ENCODE results near the gene CABP1. TPM values are rescaled to one million over a fixed set of nuclear protein-coding genes. Genes with fewer than 3 reads are reported as not detected.
"Not testable (repeated sequence)": the region's sequence is repeated elsewhere in the genome, so short reads cannot be mapped to it uniquely, and the experiment has no call there.

The CABP1 gene
- total RNA-seq, 1 donor from 2014 or later = 0.82 TPM

DNA sequence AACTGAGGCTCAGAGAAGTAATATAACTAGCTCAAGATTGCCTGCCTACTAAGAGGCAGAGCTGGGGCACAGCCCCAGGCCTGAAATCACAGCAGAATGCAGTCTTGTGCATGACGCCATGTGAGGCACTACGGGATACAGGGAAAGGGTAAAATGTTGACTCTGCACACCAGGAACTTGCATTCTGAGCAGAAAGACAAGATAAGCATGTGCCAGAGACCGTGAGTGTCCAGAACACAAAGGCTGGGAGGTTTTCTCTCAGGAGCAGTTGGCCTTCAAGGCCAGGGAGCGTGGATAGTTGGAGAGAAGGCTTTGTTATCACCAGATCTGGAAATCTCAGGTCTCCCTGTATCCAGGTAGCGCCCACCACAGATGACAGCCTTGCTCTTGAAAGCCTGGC is 23.3 kb downstream of the CABP1 start:
- DNase-seq (ENCODE audit: extremely low read depth, low read depth, low spot score) = no peak

DNA sequence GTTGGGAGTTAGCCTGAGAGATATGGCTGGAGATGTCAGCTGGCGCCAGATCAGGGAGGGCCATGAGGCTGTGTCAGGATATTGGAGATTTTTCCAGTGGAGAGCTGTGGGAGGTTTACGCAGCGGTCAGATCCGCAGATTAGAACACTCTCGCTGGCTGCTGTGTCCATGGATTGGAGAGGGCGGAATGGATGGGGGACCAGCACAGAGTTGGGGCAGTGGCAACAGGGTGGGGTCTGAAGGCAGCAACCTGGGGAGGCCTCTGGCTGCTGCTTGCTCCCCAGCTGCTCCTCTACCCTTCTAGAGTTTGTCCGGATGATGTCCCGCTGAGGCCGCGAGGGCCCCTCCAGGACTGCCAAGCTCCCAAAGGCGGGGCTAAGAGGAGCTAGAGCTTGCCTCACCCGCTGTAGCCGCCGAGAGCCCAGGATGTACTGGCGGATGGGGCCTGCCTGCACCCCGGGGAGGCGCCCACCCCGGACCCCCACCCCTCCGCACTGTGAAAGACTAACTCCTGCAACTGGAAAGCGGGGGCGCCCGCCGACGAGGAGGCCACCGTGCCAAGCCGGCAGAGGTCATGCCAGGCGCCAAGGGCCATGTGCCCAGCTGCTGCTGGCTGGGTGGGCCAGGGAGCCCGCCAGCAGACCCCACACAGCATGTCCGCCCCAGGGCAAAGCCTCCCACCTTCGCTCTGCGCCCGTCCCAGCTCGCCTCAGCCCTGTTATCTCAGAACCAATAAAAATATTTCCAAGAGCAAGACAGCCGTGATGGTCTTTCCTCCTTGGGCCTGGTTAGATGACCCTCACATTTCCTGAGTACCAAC is 26.4 kb downstream of the CABP1 start:
- no peak for DNase-seq (ENCODE audit: extremely low read depth, low read depth, low spot score)

DNA sequence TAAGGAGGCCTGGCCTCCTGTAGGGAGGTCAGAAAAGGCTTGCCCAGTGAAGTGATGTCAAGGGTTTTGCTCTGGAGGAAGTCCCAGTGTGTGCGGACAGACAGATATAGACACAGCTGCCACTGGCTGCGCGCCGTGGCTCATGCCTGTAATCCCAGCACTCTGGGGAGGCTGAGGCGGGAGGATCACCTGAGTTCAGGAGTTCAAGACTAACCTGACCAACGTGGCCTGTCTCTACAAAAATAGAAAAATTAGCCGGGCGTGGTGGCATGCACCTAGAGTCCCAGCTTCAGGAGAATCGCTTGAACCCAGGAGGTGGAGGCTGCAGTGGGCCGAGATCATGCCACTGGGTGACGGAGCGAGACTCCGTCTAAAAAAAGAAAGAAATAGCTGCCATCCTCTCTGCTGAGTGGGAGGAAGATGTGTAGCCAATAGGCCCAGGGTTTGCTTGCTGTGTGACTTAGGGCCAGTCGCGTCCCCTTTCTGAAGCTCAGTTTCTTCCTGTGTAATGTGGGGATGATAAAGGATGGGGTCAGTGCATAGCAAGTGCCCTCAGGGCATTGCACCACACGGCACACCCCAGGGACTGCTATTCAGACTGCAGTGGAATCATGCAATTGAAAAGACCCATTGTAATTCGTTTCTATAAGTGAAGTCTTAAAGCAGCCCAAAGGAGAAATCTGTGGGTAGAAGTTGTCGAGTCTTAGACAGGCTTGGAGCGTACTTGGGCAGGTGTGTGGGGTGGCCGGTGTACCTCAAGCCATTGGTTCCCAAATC is 27.9 kb downstream of the CABP1 start:
- DNase-seq (ENCODE audit: extremely low read depth, low read depth, low spot score) = no peak

DNA sequence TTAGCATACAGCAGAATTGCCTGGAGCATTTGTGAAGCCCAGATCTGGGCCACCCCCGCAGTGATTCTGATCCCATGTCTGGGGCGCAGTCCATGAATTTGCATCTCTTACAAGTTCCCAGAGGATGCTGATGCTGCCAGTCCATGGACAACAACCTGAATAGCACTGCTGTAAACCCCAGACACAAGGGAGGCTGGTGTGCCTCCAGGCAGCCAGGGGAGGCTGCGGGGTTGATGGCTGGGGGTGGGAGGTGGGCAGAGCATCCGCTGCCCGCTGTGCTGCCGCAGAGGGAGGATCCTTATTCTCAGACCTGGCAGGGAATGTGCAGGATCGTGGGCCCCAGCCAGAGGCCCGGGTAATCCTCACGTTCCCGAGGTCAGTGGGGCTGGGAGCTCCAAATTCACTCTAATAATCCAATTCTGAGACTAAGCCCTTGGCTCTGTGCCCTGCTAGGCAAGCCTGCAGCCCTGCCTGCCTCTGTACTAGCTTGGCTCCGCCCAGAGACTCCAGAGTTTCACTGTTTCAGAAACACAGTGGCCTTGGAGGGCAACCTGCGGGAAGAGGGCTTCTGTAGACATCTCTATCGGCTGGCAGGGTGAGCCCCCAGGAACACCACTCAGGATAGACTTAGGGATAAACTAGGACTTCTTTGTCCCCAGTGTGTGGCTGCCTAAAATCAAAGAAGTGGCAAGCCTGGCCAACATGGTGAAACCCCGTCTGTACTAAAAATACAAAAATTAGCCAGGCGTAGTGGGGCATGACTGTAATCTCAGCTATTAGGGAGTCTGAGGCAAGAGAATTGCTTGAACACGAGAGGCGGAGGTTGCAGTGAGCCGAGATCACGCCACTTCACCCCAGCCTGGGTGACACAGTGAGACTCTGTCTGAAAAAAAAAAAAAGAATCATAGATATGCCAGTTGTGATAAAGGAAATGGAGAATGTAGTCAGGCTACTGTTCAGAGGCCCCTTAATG is 28.7 kb downstream of the CABP1 start:
- DNase-seq (ENCODE audit: extremely low read depth, low read depth, low spot score) = no peak

DNA sequence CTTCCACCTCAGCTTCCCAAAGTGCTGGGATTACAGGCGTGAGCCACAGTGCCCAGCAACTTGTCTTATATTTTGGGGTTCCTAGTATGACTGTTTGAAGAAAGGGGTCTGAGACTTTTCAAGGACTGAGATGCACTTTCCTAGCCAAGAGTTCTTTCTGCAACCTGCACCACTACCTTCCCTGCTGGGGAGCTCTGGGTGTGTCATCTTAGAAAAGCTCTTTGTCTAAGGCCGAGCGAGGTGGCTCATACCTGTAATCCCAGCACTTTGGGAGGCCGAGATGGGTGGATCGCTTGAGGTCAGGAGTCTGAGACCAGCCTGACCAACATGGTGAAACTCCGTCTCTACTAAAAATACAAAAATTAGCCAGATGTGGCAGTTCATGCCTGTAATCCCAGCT is 29.8 kb downstream of the CABP1 start:
- DNase-seq (ENCODE audit: extremely low read depth, low read depth, low spot score) = not testable (repeated sequence)

DNA sequence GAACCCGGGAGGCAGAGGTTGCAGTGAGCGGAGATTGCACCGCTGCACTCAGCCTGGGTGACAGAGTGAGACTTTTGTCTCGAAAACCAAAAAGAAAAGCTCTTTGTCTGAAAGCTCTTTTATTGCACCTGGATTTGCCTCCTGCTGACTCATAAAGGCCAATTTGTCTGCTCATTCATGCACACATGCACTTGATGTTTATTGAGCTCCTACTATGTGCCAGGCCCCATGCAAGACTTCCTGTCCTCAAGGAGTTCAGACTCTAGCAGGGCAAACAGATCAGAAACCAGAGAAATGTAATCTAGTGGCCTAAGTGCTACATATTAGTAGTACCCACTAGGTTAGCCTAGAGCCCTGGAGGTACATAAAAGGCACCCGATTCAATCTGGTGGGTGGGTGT is 30.2 kb downstream of the CABP1 start:
- DNase-seq (ENCODE audit: extremely low read depth, low read depth, low spot score) = no peak

DNA sequence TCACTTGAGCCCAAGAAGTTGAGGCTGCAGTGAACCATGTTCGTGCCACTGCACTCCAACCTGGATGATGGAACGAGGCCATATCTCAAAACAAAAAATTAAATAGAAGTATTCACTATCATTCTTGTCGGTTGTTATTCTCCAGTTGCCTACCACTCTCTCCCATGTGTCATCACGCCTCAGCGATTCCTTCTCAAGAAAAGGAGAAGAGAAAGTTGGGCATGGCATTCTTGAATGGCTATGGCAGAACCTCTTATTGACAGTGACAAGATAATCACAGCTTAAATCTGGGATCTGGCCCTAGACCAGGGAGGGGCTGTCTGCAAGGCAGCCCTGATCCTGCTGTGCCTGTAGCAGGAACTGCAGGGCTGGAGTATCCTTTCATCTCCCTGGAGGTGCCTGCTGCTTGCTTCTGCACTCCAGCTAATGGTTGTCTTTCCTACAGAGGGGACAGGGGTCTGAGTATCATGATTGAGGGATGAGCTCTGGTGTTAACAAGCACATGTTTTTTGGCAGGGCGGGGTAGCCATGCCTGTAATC is 33.7 kb downstream of the CABP1 start:
- no peak for DNase-seq (ENCODE audit: extremely low read depth, low read depth, low spot score)

DNA sequence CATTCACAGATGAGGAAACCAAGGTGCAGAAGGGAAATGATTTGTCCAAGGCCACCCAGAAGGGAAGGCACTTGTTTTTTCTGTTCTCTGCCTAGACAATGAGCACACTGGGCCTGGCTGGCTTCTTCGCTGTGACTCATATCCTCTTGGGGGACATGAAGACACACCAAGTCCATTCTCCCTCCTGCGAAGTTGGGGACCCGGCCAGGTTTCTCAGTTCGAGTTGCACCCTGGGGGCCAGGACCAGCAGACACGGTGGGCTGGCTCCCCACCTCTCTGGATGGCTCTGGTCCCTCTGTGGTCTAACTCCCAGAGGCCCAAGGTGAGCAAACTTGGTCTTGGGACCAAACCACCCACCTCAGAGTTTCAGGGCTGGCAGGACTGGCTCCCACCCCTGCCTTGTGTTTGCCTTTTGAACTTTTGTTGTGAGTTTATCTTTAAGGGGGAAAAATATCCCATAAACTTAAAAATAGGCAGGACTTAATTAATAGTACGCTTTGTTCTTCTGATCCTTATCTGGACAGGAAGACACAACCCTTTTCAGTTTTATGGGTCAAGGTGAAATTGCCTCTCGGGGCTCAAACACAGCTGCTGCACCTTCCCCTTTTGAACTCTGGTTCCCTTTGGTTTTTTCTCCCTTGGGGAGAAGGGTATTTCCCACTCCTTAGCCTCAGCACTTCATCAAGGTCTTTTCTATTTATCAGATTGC is 37.5 kb downstream of the CABP1 start:
- no peak for DNase-seq (ENCODE audit: extremely low read depth, low read depth, low spot score)

DNA sequence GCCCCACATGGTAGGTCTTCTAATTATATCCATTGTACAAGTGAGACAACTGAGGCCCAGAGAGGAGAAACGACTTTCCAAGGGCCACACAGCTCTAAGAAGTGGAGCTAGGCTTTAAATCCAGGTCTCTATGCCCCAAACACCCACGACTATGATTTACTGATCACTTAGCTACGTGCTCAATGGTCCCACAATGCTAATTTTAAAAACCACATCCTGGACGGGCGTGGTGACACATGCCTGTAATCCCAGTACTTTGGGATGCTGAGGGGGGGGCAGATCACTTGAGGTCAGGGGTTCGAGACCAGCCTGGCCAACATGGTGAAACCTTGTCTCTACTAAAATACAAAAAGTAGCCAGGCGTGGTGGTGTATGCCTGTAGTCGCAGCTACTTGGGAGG is 38.1 kb downstream of the CABP1 start:
- DNase-seq (ENCODE audit: extremely low read depth, low read depth, low spot score) = no peak

DNA sequence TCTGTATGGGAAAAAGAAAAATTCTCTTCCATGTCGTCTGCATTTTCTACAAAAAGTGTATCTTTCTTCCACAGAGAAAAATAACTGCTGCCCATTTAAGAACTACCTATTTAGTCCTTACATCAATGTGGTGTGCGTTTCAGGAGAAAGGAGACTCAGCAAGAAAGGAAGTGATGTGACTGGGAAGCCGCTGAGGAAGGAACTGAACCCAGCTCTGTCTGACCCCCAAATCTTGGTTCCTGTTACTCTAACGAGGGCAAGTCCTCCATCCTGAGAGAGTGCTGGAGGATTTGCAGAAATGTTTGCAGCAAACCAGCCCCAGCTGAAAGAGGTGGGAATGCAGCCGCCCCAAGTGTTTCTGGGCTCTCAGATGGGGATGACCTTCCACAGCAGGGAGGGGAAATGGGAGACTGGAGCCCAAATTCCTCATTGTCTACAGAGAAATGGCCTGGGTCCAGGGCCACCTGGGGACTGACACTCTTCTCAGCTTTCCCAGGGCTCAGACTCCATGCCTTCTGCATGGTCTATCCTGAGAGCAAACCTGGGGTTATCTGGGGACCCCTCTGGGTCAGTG is 39.8 kb downstream of the CABP1 start:
- DNase-seq (ENCODE audit: extremely low read depth, low read depth, low spot score) = no peak

DNA sequence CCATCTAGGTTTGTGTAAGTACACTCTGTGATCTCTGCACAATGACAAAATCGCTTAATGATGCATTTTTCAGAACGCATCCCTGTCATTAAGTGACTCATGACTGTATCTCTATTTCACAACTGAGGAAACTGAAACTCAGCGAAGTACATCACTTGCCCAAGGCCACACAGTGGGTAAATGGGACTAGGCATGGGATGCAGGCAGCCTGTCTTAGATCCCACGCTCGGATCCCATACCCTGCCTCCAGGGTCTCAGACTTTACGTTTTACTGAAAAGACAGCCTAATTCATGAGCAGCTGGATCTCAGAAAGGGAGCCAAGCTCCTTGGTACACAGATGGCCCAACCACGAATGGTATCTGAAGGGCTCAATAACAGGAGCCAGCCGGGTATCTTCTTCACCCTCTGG is 44.1 kb downstream of the CABP1 start:
- DNase-seq (ENCODE audit: extremely low read depth, low read depth, low spot score) = no peak

DNA sequence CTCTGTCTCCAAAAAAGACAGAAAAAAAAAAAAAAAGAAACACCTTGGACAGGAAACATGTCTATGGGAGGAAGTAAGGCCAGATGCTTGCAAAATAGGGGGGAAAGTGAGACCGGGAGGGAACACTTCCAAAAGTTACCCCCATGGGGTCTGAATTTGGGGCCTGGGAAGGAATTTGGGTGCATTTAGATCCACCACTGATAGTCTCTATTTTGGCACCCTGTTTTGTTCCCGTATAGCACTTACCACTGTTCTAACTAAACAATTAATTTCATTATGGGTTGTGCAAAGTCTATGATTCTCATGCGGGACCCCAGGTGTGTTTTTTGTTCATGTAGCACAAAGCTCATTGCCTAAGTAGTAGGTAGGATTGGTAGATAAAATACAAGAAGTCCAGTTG is 45.1 kb downstream of the CABP1 start:
- no peak for DNase-seq (ENCODE audit: extremely low read depth, low read depth, low spot score)

DNA sequence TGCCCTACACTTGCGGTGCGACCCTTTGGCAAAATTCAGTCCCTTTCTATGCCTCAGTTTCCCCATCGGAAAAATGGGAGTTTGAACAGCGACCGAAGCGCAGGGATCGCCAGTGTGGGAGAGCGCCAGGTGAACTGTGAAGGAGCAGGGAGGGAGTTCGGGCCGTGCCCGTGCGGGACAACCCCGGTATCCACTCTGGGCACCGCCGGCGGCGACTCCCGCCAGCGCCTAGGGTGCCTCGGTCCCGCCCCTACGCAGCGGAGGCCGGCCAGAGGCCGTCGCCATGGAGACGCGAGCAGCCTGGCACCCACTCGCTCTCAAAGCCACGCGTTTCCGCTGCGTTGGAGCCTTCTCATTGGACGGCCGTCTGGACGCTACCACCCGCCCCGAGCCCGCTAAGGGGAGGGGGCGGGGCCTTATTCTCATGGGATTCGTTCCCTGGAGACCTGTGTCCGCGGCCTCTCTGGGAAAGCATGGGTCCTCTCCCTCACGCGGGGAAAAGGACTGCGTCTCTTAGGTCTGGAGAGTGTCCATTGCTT is 45.8 kb downstream of the CABP1 start:
- DNase-seq (ENCODE audit: extremely low read depth, low read depth, low spot score) = peak; percentile 77

DNA sequence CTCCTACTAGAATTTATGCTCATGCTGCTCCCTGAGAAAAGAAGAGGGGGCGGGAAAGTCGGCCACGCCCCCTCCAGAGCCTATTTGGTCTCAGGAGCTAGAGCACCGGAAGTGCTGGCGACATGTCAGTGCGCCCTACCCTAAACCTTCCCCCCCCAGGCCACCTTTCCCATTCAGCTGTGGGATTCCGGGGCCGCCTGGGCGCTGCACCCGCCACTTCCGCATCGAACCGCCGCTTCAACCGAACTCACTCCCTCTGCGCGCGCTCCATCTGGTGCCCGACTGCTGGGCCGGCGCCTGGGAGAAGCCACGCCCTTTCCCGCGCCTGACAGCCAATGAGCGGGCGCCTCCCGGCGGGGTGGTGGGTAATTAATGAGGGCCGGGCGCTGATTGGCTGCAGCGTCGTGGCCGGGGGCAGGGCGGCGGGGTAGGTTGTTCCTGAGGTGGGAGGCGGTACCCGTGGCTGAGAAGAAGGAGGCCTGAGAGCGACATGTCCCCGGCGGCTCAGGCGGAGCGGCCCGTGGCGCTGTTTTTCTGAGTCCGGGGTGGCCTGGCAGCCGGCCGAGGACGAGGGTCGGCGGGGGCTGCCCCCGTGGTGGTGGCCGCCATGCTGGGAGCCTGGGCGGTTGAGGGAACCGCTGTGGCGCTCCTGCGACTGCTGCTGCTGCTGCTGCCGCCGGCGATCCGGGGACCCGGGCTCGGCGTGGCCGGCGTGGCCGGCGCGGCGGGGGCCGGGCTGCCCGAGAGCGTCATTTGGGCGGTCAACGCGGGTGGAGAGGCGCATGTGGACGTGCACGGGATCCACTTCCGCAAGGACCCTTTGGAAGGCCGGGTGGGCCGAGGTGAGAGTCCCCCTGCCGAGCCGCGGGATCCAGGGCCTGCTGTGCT is 46.5 kb downstream of the CABP1 start, which contains the start of gene MLEC:
Gene MLEC (plus strand): TSS at position 460 of the 888 bp plus-strand sequence. CDS start 148 bp downstream, at position 608.
- peak; percentile 50 for DNase-seq (ENCODE audit: extremely low read depth, low read depth, low spot score)

DNA sequence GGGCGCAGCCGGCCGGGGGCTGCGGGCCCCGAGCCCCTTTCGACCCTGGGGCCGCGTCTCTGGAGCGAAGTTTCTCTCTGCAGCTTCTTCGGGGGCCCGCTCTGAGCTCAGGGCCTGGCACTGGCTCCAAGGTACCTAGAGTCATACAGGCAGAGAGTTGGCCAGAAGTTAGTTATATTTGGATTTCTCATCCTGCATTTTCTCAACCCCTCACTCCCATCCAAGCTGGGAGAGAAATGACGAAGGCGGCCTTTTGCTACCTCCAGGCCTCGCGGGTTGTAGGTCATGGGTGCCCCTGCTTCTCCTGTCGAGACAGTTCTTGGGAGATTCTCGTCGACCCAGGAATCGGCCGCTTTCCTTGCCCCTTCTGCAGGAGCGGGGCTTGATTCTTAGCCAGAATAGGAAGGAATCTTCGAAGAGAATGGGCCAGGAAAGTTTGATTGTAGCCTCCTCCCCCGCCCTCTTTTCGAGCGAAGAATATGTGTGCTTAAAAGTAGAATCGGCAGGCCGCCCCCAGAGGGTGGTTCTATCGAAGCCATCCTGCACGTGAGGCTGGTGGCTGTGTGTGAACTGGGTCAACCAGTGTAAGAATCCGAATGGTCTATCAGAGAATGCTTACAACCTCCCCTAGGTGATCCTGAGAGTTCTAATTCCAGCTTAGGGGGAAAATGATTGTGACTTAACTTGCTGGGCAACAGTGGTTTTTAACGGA is 47.3 kb downstream of the CABP1 start:
- DNase-seq (ENCODE audit: extremely low read depth, low read depth, low spot score) = no peak

DNA sequence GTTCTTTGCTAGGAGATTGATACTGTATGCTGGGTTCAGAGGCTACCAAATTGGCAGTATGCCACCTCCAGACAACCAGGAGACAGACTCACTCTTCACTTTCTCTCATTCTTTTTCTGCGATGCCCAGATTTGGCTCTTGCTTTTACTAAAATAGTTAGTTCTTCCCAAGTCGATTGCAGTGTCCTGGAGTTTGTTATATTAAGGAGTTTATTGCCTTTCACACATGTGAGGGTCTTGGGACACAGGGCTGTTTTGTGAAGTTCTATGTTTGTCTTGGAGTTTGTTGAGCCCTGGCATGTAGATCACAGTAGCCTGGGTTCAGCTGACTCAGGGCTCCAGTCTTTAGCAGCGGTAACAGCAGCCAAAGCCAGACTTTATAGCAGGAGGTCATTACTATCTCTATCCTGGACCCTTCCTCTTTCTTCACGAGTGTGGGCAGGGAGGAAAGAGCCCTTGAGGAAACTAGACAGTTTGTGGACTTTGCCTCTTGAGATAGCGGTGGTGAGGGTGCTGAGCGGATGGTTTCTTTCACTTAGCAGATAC is 48.2 kb downstream of the CABP1 start:
- no peak for DNase-seq (ENCODE audit: extremely low read depth, low read depth, low spot score)

DNA sequence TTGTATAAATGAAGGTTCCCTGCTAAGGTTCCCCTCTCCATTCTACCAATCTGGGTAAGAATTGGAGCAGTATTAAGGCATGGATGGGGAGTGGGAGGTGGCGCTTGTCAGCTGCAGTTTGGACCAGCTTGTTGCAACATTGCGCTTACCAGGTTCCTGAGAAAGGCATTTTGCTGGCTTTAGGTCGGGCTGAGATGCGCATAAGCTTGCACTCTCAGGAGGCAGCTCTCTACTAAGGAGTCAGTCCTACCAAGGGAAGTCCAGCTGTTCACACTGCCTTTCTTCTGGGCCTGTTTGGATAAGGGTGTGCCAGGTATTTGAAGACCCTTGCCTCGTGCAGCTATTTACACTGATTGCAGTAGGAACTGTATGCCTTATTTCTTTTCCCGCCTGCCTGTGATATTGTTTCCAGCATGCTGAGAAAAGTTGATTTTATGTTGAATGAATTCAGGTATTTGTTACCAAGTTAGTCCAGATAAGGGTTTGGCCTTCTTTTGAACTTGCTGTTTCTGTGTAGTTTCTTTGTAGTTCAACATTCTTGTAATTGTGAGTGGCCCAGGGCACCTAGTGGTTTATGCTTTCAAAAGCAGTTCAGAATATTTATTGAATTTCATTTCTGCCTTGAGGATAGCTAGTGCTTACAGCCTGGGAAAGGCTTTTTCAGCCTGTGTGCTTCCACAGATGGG is 49.1 kb downstream of the CABP1 start:
- DNase-seq (ENCODE audit: extremely low read depth, low read depth, low spot score) = no peak
